ENCODE measurements around the gene LOC101059915.
"Not testable (repeated sequence)": the region's sequence is repeated elsewhere in the genome, so short reads cannot be mapped to it uniquely, and the experiment has no call there.

Gene LOC101059915

GRCh38 chrX:71640002-71640401, 27.3 kb upstream of the LOC101059915 start:
- no peak for DNase-seq

- DNase-seq, result not testable (repeated sequence)
These were observed 22.9 kb upstream of the LOC101059915 start for GRCh38 chrX:71644406-71644805.

GRCh38 chrX:71650333-71650969, 16.9 kb upstream of the LOC101059915 start:
- peak; percentile 39 for DNase-seq

GRCh38 chrX:71652405-71652804, 14.9 kb upstream of the LOC101059915 start:
- peak; percentile 71 for DNase-seq

- no peak for DNase-seq
These were observed 14.0 kb upstream of the LOC101059915 start for GRCh38 chrX:71653344-71653743.

GRCh38 chrX:71657267-71657666, 10.1 kb upstream of the LOC101059915 start:
- no peak for DNase-seq

- no peak for DNase-seq
These were observed 8.0 kb upstream of the LOC101059915 start for GRCh38 chrX:71659342-71659741.

GRCh38 chrX:71659959-71660358, 7.4 kb upstream of the LOC101059915 start:
- DNase-seq, result no peak

GRCh38 chrX:71660562-71661416, 6.6 kb upstream of the LOC101059915 start:
- DNase-seq, result no peak

GRCh38 chrX:71661919-71662318, 5.4 kb upstream of the LOC101059915 start:
- DNase-seq, result no peak

- DNase-seq, result not testable (repeated sequence)
These were observed 4.7 kb upstream of the LOC101059915 start for GRCh38 chrX:71662654-71663053.

- DNase-seq, result not testable (repeated sequence)
These were observed 4.1 kb upstream of the LOC101059915 start for GRCh38 chrX:71663238-71663637.

GRCh38 chrX:71664202-71664601, 3.1 kb upstream of the LOC101059915 start:
- DNase-seq, result peak; percentile 37

- no peak for DNase-seq
These were observed 2.4 kb upstream of the LOC101059915 start for GRCh38 chrX:71664889-71665491.

- no peak for DNase-seq
These were observed 1.6 kb upstream of the LOC101059915 start for GRCh38 chrX:71665747-71666146.

- DNase-seq, result no peak
These were observed 814 bp upstream of the LOC101059915 start for GRCh38 chrX:71666240-71667223.

- DNase-seq, result no peak
These were observed 876 bp downstream of the LOC101059915 start for GRCh38 chrX:71668248-71668595.

- DNase-seq, result no peak
These were observed 2.1 kb downstream of the LOC101059915 start for GRCh38 chrX:71669492-71669891.

GRCh38 chrX:71669947-71670346, 2.6 kb downstream of the LOC101059915 start:
- peak; percentile 22 for DNase-seq

- no peak for DNase-seq
These were observed 3.9 kb downstream of the LOC101059915 start for GRCh38 chrX:71671043-71671780.

GRCh38 chrX:71671938-71672337, 4.6 kb downstream of the LOC101059915 start:
- no peak for DNase-seq

- not testable (repeated sequence) for DNase-seq
These were observed 8.3 kb downstream of the LOC101059915 start for GRCh38 chrX:71675636-71676035.

Measured in dermis blood vessel endothelial cell (primary cell).